Liver (tissue), 9 donors: ENCODE results near the gene DEPDC5. TPM values are rescaled to one million over a fixed set of nuclear protein-coding genes. Genes with fewer than 3 reads are reported as not detected.

Experiments
- DNase-seq: peaks from one replicate; pipeline ENCODE4 v3.0.0-alpha.2; 2017; ENCODE audit warnings: low spot score
- H3K27ac ChIP-seq, 2 donors: one replicate each; pipeline ENCODE4 v1.7.0; 2013; ENCODE audit warnings: inconsistent platforms in 2 of 2, low read length in 2 of 2, control low read depth in 1 of 2, low read depth in 1 of 2, mild to moderate bottlenecking in 1 of 2
- H3K27me3 ChIP-seq, 4 donors: one replicate each; pipeline versions ENCODE4 v1.6.1 to v1.7.0; 2013; ENCODE audit warnings: low read length in 3 of 4, inconsistent platforms in 1 of 4, mild to moderate bottlenecking in 1 of 4, moderate library complexity in 1 of 4; ENCODE audit not compliant: control insufficient read depth in 4 of 4, insufficient read depth in 4 of 4
- H3K36me3 ChIP-seq, 4 donors: one replicate each; pipeline versions ENCODE4 v1.6.1 to v1.7.0; 2013; ENCODE audit warnings: low read length in 3 of 4, mild to moderate bottlenecking in 3 of 4, low read depth in 1 of 4, moderate library complexity in 1 of 4; ENCODE audit not compliant: control insufficient read depth in 4 of 4, insufficient read depth in 3 of 4
- H3K4me1 ChIP-seq, 4 donors: one replicate each; pipeline versions ENCODE4 v1.6.1 to v1.7.0; 2013; ENCODE audit warnings: low read length in 3 of 4, mild to moderate bottlenecking in 3 of 4, moderate library complexity in 1 of 4; ENCODE audit not compliant: control insufficient read depth in 4 of 4, insufficient read depth in 4 of 4
- H3K4me3 ChIP-seq, 3 donors: one replicate each; pipeline versions ENCODE4 v1.6.1 to v1.7.0; 2013; ENCODE audit warnings: low read length in 3 of 3, control low read depth in 1 of 3, low read depth in 1 of 3, mild to moderate bottlenecking in 1 of 3
- H3K9ac ChIP-seq, 2 donors: one replicate each; pipeline ENCODE4 v1.7.0; 2013; ENCODE audit warnings: low read length in 2 of 2, mild to moderate bottlenecking in 2 of 2, moderate library complexity in 2 of 2, control low read depth in 1 of 2, low read depth in 1 of 2
- H3K9me3 ChIP-seq, 4 donors: one replicate each; pipeline versions ENCODE4 v1.6.1 to v1.7.0; 2013; ENCODE audit warnings: low read length in 3 of 4; ENCODE audit not compliant: control insufficient read depth in 4 of 4
- ATF3 ChIP-seq: IDR thresholded peaks from 2 replicates; pipeline ENCODE4 v1.6.1; 2016; ENCODE audit warnings: antibody characterized with exemption
- EGR1 ChIP-seq, 2 donors: IDR thresholded peaks; 2 replicates each; pipeline ENCODE4 v1.6.1; 2016 to 2018; ENCODE audit warnings: antibody characterized with exemption in 2 of 2, low read depth in 2 of 2
- FOXA2 ChIP-seq: IDR thresholded peaks from 2 replicates; pipeline ENCODE4 v1.6.1; 2016; ENCODE audit warnings: antibody characterized with exemption
- GABPA ChIP-seq, 2 donors: IDR thresholded peaks in 1 of 2; conservative IDR thresholded peaks in 1 of 2; 2 replicates each; pipeline ENCODE4 v1.6.1; 2016; ENCODE audit warnings: antibody characterized with exemption in 2 of 2, mild to moderate bottlenecking in 1 of 2, moderate library complexity in 1 of 2
- HNF4A ChIP-seq, 2 donors: conservative IDR thresholded peaks; 2 replicates each; pipeline ENCODE4 v1.6.1; 2016; ENCODE audit warnings: antibody characterized with exemption in 2 of 2, mild to moderate bottlenecking in 2 of 2
- HNF4G ChIP-seq: IDR thresholded peaks from 2 replicates; pipeline ENCODE4 v1.6.1; 2016; ENCODE audit warnings: antibody characterized with exemption
- JUND ChIP-seq, 2 donors: IDR thresholded peaks; 2 replicates each; pipeline ENCODE4 v1.6.1; 2016; ENCODE audit warnings: antibody characterized with exemption in 2 of 2
- MAX ChIP-seq: IDR thresholded peaks from 2 replicates; pipeline ENCODE4 v1.6.1; 2016; ENCODE audit warnings: antibody characterized with exemption
- NR2F2 ChIP-seq: IDR thresholded peaks from 2 replicates; pipeline ENCODE4 v1.6.1; 2016; ENCODE audit warnings: antibody characterized with exemption
- REST ChIP-seq: IDR thresholded peaks from 2 replicates; pipeline ENCODE4 v1.6.1; 2016; ENCODE audit warnings: antibody characterized with exemption, mild to moderate bottlenecking
- RXRA ChIP-seq, 2 donors: IDR thresholded peaks; 2 replicates each; pipeline ENCODE4 v1.6.1; 2017 to 2018; ENCODE audit warnings: antibody characterized with exemption in 2 of 2, mild to moderate bottlenecking in 1 of 2
- SP1 ChIP-seq: IDR thresholded peaks from 2 replicates; pipeline ENCODE4 v1.6.1; 2018; ENCODE audit warnings: antibody characterized with exemption, mild to moderate bottlenecking
- ZBTB33 ChIP-seq: IDR thresholded peaks from 2 replicates; pipeline ENCODE4 v1.6.1; 2016; ENCODE audit warnings: antibody characterized with exemption
- WGBS: extraction: QIAGEN DNeasy Blood & Tissue Kit; methylation state at CpG from one replicate; pipeline ENCODE4 v1.1.7; 2013; 5-methylcytosine and 5-hydroxymethylcytosine counted together
- polyA plus RNA-seq, 2 donors: library from polyadenylated mRNA; stranded (reverse) in 1 of 2; unstranded in 1 of 2; fragments of 200-250 nt in 1 of 2; fragments of >200 nt in 1 of 2; fragmentation: Nextera tagmentation in 1 of 2; extraction: Ambion mirVana in 1 of 2; gene quantifications; one replicate each; pipeline versions ENCODE4 v1.2.1 to v1.2.3, GENCODE V29; 2013 to 2015
- total RNA-seq, 2 donors: library from RNA; depleted of rRNA; stranded (reverse); fragments of >200 nt; gene quantifications; one replicate each; pipeline ENCODE4 v1.2.3, GENCODE V29; 2014
- donor health status: healthy.
- donor health status: healthy.
- donor health status: healthy.
- donor health status: healthy.
- donor health status: healthy.

DEPDC5 gene
- total and polyA plus RNA-seq, 4 donors, result 5.5 to 19.4 (median 12.6) TPM

- Histone ChIP-seq H3K4me3 (no peak overlapping the region), H3K9me3 (no peaks in the 10 kb centered on the region), H3K9ac (no peak overlapping the region), H3K4me1 (no peaks in the 10 kb centered on the region), H3K27ac (no peak overlapping the region), H3K27me3 (no peaks in the 10 kb centered on the region), H3K36me3 (peaks cover 0 to 59% (median 31%) of the 10 kb centered on the region in 4 donors)
- 97% methylated on average over 12 of the region's 12 CpGs for WGBS
- no peak for DNase-seq
- TF ChIP-seq GABPA (IDR thresholded peaks at IDR 0.05 in 1 of 2, conservative IDR thresholded peaks at IDR 0.05 in 1 of 2) (no peak), HNF4A (conservative IDR thresholded peaks at IDR 0.05) (no peak), ZBTB33 (no peak), JUND (IDR thresholded peaks at IDR 0.05) (no peak), RXRA (IDR thresholded peaks at IDR 0.05) (no peak), EGR1 (IDR thresholded peaks at IDR 0.05; ENCODE audit: low read depth in 2 of 2) (no peak), MAX (no peak), ATF3 (no peak), FOXA2 (no peak), HNF4G (no peak), REST (no peak), SP1 (no peak)
These were observed 122.5 kb downstream of the DEPDC5 start for GRCh38 chr22:31876156-31876920.

- 95% methylated on average over 14 of the region's 14 CpGs for whole genome bisulfite sequencing
These were observed 125.8 kb downstream of the DEPDC5 start for GRCh38 chr22:31879585-31879984.

More at GRCh38 chr22:31879585-31879984, 125.8 kb downstream of the DEPDC5 start:
- no peak overlapping the region for H3K27ac ChIP-seq
- H3K9ac ChIP-seq, result no peak overlapping the region
- peaks cover 0 to 58% (median 31%) of the 10 kb centered on the region in 4 donors for H3K36me3 ChIP-seq
- H3K4me1 ChIP-seq, result no peaks in the 10 kb centered on the region
- no peak overlapping the region for H3K4me3 ChIP-seq
- H3K27me3 ChIP-seq, result no peaks in the 10 kb centered on the region
- no peaks in the 10 kb centered on the region for H3K9me3 ChIP-seq
- TF ChIP-seq SP1, result no peak
- TF ChIP-seq MAX, result no peak
- TF ChIP-seq FOXA2, result no peak
- no peak for TF ChIP-seq NR2F2
- TF ChIP-seq JUND (IDR thresholded peaks at IDR 0.05), result no peak
- DNase-seq, result no peak
